HG03460 (cell line): Measurements from ENCODE around the gene LGALS9B.
"Not testable (repeated sequence)": the region's sequence is repeated elsewhere in the genome, so short reads cannot be mapped to it uniquely, and the experiment has no call there.

Experiments
- ATAC-seq: cut with Tn5 transposase; IDR thresholded peaks from one replicate; pipeline ENCODE4 v1.9.1; 2021; ENCODE audit not compliant: unreplicated experiment

Gene LGALS9B

GRCh38 chr17:20467447-20467846, at the start of gene LGALS9B:
Gene LGALS9B, minus strand, starts transcription at chr17:20467539. Its CDS starts 69 bp downstream, at chr17:20467470.
- ATAC-seq = peak; percentile 71

DNA sequence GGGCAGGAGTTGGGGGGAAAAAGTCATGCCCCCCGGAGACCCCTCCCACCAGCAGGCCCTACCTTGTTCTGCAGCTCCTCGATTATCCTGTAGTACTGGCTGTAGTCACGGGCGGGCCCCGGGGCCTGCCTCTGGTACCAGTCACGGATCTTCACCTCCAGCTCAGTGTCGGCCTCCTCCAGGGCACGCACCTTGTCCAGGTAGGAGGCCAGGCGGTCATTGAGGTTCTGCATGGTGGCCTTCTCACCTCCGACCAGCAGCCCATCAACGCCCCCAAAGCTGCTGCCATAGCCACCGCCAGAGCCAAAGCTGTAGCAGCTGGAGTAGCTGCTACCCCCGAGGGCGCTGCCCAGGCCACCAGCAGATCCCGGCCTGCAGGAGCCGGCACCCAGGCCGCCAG, 49.6 kb upstream of the LGALS9B start:
- not testable (repeated sequence) for ATAC-seq

GRCh38 chr17:20515099-20515498, 47.8 kb upstream of the LGALS9B start:
- ATAC-seq = not testable (repeated sequence)

GRCh38 chr17:20513539-20513938, 46.2 kb upstream of the LGALS9B start:
- ATAC-seq = not testable (repeated sequence)

- not testable (repeated sequence) for ATAC-seq
Measured at GRCh38 chr17:20512378-20512777, 45.0 kb upstream of the LGALS9B start.

DNA sequence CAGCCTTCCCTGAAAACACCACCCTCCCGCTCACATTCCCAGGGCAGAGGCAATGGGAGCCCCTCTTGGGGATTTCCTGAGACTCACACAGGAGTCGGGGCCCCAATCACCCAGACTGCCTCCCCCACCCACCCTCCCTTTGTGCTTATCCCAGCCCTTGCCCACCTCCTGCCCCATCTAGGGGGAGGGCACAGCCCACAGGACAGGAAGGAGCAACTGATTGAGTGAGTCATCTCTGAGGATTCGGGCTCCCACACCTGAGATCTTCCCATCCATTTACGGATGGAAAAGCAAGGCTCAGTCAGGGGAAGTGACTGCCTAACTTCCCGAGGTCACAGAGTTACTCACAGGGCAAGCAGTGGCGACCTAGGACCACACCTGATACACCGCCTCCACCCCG, 44.4 kb upstream of the LGALS9B start:
- ATAC-seq = not testable (repeated sequence)

DNA sequence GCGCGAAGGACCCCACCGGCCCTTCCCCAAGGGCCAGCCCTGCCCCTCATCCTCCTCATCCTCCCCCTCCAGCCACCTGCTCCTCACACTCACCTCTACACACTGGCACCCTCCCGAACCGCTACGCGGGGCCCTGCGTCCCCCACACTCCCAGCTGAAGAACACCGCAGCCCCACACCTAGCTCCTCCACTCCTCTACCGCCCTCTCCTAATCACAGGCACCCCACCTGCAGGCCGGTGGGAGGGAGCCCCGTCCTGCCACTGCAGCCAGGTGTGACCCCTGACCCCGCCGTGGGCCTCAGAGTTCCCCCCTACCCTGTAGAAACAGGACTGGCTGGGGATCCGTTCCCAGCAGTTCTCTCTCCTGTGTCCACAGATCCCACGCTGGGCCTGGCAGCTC, 38.0 kb upstream of the LGALS9B start:
- not testable (repeated sequence) for ATAC-seq

- not testable (repeated sequence) for ATAC-seq
Measured at GRCh38 chr17:20504388-20505066, 37.2 kb upstream of the LGALS9B start.

GRCh38 chr17:20501896-20502295, 34.6 kb upstream of the LGALS9B start:
- ATAC-seq = not testable (repeated sequence)

DNA sequence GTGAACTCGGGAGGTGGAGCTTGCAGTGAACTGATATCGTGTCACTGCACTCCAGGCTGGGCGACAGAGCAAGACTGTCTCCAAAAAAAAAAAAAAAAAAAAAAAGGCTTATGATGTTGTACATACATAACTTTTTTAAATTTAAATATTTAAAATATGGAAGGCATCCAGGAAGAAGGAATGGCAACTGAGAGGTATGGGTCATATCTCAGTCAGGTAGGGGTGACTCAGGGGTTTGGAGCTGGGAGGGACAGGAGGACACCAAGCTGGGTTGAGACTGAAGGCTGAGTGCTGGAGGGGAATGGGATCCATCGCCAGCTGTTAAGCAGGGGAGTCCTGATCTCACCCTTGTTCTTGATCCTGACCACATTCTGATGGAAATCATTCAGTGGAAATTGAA, 33.0 kb upstream of the LGALS9B start:
- ATAC-seq = not testable (repeated sequence)

DNA sequence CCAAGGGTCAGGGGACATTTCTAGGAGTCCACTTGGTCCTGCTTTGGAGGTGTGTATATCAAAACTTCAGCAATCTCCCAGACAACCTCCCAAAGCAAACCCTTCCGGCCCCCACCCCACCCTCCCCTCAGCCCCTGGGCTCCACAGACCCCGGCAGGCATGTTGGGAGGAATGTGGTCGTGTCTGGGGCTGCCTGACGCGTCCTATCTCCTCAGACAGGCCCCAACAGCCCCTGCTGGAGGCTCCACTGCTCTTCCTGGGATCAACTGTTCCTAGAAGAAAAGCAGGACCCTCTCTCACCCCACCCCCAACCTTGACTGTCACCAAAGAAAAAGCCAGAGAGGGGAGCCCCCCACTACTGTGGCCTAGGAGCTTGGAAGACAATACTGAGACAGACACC, 28.1 kb upstream of the LGALS9B start:
- not testable (repeated sequence) for ATAC-seq

DNA sequence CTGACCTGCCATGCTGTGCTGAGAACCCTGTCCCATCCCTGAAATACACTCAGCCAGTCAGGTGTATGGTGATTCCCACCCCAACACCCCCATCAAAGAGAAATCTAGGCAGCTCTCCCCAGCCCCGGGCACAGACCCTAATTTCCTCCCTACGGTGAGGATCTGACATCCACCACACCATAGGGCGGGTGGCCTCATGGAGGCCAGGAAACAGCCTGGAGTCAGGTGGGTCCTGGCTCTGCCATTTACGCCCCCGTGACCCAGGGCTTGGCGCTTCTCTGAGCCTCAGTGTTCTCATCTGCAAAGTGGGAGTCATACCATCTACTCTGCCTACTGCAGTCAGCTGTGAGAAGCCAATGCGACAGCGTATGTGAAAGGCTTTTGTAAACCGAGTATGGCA, 27.4 kb upstream of the LGALS9B start:
- ATAC-seq = not testable (repeated sequence)

DNA sequence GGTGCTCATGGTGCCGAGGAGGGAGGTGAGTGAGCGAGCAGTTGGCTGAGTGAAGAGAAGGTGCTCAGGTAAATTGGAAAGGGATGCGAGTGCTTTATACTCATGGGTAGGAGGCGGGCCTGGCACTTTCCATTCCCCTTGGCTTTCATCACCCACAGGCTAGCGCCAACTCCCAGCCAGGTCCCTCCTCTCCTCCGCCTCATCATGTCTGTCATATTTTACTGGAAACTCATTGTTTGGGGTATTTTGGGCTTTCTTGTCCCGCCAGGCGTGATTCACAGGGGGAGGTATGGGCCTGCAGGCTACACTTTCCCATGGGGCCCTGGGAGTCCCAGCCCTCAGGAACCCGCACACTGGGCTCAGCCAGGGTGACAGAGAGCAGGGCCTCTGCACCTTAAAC, 26.8 kb upstream of the LGALS9B start:
- not testable (repeated sequence) for ATAC-seq

DNA sequence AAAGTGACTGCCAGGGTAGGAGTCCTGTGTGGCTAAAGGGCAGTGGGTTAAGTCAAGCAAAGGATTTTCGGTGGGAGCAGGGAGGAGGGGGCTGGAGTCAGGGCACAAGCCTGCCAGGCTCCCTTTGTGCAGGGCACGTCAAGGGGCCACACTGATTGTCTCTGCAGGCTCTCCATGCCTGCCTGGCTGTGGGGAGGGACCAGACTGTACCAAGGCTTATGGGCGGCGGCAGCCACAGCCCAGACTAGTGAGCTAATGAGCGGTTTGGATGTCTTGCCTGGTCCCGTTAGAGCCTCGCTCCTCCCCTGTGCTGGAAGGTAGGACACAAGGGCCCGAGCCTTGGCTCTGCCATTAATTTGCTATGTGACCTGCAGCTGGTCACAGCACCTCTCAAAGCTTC, 25.6 kb upstream of the LGALS9B start:
- ATAC-seq = not testable (repeated sequence)

DNA sequence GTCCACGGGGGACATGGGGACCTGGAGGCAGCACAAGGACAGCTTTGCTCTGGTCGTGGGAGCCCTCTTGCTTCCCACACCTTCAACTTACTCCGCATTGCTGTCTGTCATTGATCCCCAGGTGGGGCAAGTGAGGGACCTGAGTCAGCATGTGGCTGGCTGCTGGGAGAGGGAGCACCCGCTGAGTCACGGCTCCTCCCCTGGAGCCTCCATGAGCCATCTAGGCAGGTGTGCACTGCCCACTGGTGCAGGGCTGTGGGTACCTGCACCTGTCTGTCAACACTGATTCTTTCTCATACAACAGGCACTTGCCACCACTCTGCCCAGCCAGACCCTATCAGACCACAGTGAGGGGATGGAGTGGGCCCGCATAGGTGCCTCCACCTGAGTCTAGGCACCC, 24.8 kb upstream of the LGALS9B start:
- ATAC-seq = not testable (repeated sequence)

DNA sequence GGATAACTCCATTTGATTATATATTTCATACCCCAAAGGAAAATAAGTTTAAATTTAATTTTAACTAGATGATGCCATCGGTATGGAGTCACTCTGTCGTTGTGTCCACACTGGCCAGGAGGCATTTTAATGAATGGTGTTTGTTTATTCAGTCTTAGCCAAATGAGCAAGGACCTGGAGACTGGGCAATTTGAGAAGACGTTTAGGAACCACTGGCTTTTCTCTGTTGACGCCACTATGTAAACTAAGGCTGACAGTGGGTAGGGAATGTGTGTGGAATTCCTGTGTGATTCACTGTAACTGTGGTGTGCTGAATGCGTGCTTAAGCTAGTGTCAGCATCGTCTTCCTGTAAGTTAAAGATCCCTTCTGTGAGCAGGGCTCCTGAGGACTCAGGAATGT, 17.6 kb upstream of the LGALS9B start:
- ATAC-seq = not testable (repeated sequence)

GRCh38 chr17:20479889-20480591, 12.7 kb upstream of the LGALS9B start:
- not testable (repeated sequence) for ATAC-seq

DNA sequence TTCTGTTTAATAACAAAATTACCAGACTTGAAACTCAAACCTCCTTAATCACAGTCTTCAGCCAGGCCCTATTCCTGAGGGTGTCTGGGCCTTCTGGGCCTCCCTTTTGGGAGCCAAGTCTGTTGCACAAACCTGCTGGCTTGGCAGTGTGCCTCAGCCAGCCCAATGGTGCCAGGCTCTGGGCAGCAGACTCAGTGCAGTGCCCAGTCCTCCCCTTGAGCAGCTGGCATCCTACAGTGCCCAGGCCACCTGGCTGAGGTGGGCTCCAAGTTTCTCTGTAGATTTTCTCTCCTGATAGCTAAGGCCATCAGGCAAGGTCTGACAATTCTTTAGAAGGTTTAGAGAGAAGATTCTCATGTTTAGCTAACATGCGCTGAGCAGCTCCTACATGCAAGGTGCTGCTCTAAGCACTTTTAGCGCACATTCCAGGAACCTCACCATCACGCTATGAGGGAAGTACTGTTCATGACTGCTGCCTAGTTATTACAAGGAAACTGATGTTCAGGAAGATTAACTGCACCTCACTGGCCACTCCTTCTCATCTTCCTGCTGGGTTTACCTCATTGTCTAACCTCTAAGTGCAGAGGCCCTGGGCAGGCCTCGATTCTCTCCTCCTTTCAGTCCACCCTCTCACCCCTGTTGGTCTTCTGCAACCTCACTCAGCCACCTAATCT, 10.2 kb upstream of the LGALS9B start:
- ATAC-seq = not testable (repeated sequence)

DNA sequence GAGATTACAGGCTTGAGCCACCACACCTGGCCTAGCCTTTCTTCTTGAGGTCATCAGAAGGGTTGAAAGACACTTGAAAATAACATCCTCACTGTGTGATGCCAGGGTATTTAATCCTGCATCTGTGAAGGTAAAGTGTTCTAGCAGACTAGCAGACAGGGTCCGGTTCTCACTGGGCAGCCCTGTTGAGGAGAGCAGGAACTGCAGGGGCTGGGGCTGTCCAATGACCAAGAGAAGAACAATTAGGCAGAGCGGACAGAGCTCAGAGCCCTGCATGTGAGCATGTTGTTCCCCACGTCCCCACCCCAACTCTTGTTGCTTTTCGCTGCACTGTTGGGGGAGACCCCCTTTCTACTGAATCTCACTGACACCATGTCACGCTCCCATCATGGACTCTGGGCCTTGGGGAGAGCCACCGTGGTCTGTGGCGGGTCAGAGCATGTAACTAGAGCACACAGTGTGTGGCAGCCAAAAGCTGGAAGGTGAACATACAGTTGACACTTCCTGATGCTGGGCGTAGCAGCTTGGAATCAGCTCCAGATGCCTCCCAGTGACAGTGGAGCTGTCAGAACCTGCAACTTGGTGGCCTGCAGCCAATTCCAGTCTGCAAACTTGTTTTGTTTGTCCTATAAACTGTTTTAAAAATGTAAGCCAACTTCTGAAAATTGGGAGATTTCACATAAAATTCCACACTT, 7.9 kb upstream of the LGALS9B start:
- not testable (repeated sequence) for ATAC-seq

GRCh38 chr17:20474081-20474480, 6.7 kb upstream of the LGALS9B start:
- not testable (repeated sequence) for ATAC-seq

DNA sequence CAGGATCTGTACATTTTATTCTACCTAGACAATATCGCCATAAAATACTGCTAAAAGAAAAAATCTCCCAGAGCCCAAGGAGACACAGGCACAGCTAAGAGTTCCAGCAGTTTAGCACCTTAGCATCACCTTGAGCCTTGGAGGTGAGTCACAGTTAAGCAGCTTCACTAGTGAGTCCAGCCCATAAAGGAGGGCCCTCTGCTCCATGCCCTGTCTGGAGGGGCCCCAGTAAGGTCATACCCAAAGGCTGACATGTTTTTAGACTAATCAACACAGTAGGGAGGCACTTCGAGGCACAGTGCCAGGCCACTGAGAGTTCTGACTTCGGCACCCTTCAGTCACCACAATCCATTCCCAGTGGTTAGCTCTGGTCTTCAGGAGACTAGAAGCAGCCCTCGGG, 2.6 kb upstream of the LGALS9B start:
- not testable (repeated sequence) for ATAC-seq
